ENCODE results near the gene NDOR1. TPM values are rescaled to one million over a fixed set of nuclear protein-coding genes. Genes with fewer than 3 reads are reported as not detected.
"Not testable (repeated sequence)": the region's sequence is repeated elsewhere in the genome, so short reads cannot be mapped to it uniquely, and the experiment has no call there.

NDOR1 gene
- total RNA-seq, 1 donor from 2014 or later, result 39.4 TPM

- H3K4me3 Mint-ChIP-seq, result peak within 1 kb of the TSS; percentile 97
- H3K9me3 Mint-ChIP-seq, result no peaks in the 10 kb centered on the region
- peaks cover 24% of the 10 kb centered on the region for H3K4me1 Mint-ChIP-seq
- no peak for TF ChIP-seq CTCF (conservative IDR thresholded peaks at IDR 0.05)
- no peak within 1 kb of the TSS for H3K27ac Mint-ChIP-seq (ENCODE audit: unreplicated experiment)
- peak; percentile 95 for DNase-seq (ENCODE audit: low read depth, low spot score)
- peaks cover 4% of the 10 kb centered on the region for H3K27me3 Mint-ChIP-seq (ENCODE audit: low read depth)
- H3K36me3 Mint-ChIP-seq (ENCODE audit: low read depth), result peaks cover 11% of the 10 kb centered on the region
These were observed 35.5 kb downstream of the NDOR1 start, which contains the start of gene TUBB4B for GRCh38 chr9:137240841-137241489. Gene TUBB4B (plus strand): TSS chr9:137241287. CDS start chr9:137241361, 74 bp downstream.

GRCh38 chr9:137241490-137242268 is 36.2 kb downstream of the NDOR1 start:
- Mint-ChIP-seq H3K27ac (ENCODE audit: unreplicated experiment) (no peak overlapping the region), H3K27me3 (ENCODE audit: low read depth) (peaks cover 4% of the 10 kb centered on the region), H3K9me3 (no peaks in the 10 kb centered on the region), H3K4me3 (peak overlapping the region; percentile 91), H3K36me3 (ENCODE audit: low read depth) (peaks cover 11% of the 10 kb centered on the region), H3K4me1 (peaks cover 24% of the 10 kb centered on the region)
- no peak for DNase-seq (ENCODE audit: low read depth, low spot score)
- no peak for TF ChIP-seq CTCF (conservative IDR thresholded peaks at IDR 0.05)

- Mint-ChIP-seq H3K27me3 (ENCODE audit: low read depth) (peaks cover 4% of the 10 kb centered on the region), H3K4me1 (peaks cover 24% of the 10 kb centered on the region), H3K9me3 (no peaks in the 10 kb centered on the region), H3K4me3 (peak overlapping the region; percentile 91), H3K27ac (ENCODE audit: unreplicated experiment) (peak overlapping the region; percentile 57), H3K36me3 (ENCODE audit: low read depth) (peaks cover 11% of the 10 kb centered on the region)
- DNase-seq (ENCODE audit: low read depth, low spot score), result no peak
- no peak for TF ChIP-seq CTCF (conservative IDR thresholded peaks at IDR 0.05)
These were observed 37.0 kb downstream of the NDOR1 start for GRCh38 chr9:137242269-137243203.

- not testable (repeated sequence) for H3K27ac Mint-ChIP-seq (ENCODE audit: unreplicated experiment); H3K9me3 Mint-ChIP-seq; DNase-seq (ENCODE audit: low read depth, low spot score); H3K27me3 Mint-ChIP-seq (ENCODE audit: low read depth)
- peaks cover 11% of the 10 kb centered on the region for H3K36me3 Mint-ChIP-seq (ENCODE audit: low read depth)
- peak overlapping the region; percentile 91 for H3K4me3 Mint-ChIP-seq
- peaks cover 24% of the 10 kb centered on the region for H3K4me1 Mint-ChIP-seq
These were observed 37.7 kb downstream of the NDOR1 start for GRCh38 chr9:137243266-137243625.

GRCh38 chr9:137243626-137244485 is 38.4 kb downstream of the NDOR1 start:
- DNase-seq (ENCODE audit: low read depth, low spot score), result no peak
- Mint-ChIP-seq H3K9me3 (no peaks in the 10 kb centered on the region), H3K4me3 (peak overlapping the region; percentile 91), H3K4me1 (peaks cover 22% of the 10 kb centered on the region), H3K27ac (ENCODE audit: unreplicated experiment) (no peak overlapping the region), H3K27me3 (ENCODE audit: low read depth) (peaks cover 4% of the 10 kb centered on the region), H3K36me3 (ENCODE audit: low read depth) (peaks cover 11% of the 10 kb centered on the region)
- no peak for TF ChIP-seq CTCF (conservative IDR thresholded peaks at IDR 0.05)
